ENCODE results near the gene TPSAB1.
"Not testable (repeated sequence)": the region's sequence is repeated elsewhere in the genome, so short reads cannot be mapped to it uniquely, and the experiment has no call there.

The TPSAB1 gene

DNA sequence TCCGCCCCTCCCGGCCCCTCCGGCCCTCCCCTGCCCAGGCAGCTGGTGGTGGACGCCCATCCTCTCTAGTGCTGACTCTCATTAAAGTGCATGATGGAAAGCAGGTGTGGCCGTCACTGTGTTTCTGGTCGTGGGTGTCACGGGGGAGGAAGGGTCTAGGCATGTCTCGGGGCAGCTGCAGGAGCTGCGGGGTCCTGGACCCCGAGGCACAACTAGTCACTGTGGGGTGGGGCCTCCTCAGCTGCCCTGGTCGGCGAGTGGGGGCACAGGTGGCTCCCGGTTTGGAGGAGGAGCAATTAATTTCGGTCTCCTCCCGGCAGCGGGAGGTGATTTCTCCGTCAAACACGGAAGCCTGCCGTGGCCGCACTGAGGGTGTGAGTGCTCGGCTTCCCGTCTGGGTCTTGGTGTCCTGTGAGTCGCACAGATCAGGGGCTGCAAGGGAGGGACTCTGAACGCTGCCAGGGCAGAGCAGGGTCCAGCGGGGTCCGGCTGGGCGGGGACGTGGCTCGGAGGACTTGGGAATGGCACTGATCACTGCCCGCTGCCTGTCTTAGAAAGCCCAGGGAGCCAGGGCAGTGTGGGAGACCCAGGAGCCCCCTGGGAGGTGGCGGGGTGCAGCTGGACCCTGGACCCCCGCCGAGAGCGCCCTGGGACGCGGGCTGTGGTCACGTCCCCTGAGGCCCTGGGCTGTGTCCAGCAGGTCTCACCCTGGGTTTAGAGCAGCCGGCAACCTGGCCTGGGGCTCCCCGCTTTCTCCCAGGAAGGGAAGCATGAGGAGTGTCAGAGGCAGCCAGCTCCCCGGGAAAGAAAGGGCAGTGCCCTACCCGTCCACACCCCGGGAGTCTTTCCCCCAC, 18.6 kb downstream of the TPSAB1 start:
- intact Hi-C loops (cut with DNase I) = no loop called here
- peak in 1 of 42 donors; percentile 1 for DNase-seq

DNA sequence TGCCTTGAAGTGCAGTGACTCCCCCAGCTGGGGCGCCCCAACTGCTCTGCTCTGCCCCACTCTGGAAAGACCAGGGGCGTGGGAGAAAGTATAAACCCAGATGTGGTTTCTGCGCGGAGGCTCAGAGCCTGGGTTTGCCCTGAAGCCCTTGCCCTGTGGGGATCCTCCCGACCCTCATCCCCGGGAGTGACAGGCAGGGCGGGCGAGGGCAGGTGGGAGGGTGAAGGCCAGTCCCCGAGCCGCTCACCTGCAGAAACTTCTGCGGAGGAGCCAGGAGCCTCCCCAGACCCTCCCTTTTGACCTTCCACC, 19.2 kb downstream of the TPSAB1 start:
- DNase-seq = no peak
- intact Hi-C loops (cut with DNase I) = no loop called here

DNA sequence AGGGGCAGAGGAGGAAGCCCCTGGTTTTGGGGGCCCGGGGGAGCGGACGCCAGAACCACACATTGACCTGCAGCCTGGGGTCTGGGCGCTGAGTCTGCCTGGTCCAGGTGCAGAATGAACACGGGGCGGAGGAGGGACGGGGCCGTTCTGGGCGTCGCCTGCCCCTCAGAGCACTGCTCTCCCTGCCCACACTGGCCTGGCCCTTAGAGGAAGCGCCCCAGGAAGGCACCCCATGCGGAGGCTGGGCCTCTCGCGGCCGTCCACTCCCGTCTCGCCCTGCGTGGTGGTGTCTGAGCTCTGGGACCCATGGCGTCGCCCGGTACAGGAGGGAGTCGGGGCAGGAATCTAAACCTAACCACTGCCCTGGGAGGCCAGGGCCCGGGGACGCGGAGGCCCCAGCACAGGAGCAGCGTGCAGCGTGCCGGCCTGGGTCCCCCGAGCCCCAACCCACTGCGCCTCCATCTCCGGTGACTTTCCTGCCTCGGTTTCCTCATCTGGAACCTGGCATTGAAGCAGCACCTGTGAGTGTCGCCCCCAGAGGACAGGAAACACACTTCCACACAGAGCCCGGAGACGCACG, 19.7 kb downstream of the TPSAB1 start:
- intact Hi-C loops (cut with DNase I) = no loop called here
- DNase-seq = no peak

DNA sequence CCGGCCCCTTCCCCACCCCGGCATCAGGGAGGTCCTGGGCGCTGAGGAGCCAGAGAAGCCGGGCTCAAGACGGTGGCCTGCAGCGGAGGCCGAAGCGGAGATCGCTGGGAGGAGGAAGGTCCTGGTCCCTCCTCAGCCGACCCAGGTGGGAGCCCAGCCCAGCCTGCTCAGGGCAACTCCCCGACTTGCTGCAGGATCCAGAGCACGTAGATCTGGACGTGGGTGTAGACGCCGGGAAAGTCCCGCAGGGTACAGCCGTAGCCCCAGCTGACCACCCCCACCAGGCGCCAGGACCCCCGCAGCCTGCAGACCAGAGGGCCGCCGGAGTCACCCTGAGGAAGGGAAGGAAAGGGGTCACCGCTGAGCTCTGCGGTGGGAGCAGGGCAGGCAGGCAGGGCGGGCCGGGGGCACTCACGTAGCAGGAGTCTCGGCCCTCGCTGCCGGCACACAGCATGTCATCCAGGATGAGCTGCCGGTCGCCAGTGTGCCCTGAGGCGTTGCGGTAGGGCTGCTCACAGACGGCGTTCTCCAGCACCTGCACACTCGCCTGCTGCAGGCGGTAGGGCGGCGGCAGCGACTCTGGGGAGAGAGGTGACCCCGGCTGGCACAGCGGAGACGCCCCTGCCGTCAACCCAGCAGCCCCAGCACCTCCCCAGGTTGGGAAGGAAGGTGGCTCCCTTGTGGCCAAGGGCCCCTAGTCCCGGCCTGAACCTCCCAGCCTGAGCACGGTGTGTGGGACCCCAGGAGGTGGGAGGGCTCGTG, 20.8 kb downstream of the TPSAB1 start:
- peak in 1 of 42 donors; percentile 1 for DNase-seq
- intact Hi-C loops (cut with DNase I) = no loop called here

DNA sequence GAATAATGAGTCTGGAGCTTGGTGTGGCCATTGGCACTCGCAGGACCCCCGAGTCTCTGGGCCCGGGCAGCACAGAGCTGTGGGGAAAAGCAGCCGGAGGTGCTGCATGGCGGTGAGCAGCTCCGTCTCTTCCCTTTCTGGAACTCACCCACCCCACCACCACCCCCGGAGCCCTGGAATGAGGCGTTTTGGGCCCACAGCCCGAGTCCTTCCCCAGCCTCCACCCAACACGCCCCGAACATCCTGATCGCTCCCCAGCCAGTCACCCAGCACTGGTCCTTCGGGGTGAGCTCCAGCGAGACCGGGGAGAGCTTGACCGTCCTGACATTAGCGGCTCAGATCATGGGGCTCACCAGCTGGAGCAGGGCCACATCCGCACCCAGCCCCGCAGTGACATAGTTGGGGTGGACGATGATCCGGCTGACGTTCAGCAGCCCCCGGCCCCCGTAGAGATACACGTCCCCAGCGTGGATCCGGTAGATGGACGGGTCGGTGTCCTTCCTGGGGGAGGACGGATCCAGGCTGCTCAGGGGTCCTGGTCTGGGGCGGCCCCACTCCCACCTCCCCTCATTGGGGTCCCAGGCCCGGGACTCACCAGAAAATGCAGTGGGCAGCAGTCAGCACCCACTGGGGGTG, 21.8 kb downstream of the TPSAB1 start:
- DNase-seq = no peak
- intact Hi-C loops (cut with DNase I) = no loop called here

DNA sequence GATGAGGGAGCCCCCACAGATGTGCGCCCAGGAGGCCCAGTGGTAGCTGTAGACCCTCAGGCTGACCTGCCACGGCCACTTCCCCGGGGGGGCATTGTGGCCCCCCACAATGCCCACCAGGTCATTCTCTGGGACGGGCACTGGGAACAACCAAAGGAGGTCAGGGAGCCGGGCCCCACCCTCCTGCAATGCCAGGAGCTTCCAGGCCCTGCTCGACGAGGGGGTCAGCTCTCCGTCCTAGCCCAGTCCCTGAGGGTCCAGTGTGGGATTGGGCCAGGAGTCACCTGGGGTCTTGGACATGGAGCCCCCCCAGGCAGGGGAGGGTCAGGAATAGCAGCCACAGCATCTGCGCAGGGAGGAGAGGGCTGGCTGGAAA, 22.3 kb downstream of the TPSAB1 start:
- intact Hi-C loops (cut with DNase I) = no loop called here
- DNase-seq = no peak

DNA sequence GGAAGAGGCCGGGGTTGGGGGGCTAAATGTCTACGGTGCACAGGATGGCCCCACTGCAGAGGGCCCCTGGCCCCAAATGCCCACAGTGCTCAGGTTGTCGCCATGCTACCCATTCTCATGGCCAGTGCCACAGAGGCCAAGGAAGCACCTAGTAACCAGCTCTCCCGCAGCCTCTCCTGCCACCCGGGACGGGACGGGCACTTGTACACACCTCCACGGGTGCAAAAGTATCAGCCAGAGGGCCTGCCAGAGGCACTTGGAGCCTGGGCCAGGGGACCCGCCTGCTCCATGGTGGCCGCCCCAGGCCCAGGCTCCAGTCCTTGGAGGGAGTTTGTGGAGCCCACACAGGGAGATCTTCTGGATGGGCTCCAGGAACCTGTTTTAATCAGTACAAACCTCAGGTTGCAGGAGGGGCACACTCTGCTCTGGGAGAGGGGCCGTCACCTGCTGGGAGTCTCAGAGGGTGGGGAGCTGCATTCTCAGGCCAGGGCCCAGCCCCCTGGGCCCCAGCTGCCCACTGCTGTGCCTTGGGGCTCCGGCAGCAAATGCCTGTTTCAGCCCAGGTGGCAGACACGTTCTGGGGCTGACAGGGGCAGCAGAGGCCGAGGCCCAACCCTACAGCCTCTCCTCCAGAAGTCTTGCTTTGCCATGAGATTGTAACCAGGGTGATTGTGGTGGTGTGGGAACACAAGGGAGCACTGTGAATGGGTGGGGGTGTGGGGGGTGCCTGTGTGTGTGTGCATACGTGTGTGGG, 23.3 kb downstream of the TPSAB1 start:
- no peak for DNase-seq
- intact Hi-C loops (cut with DNase I) = no loop called here

DNA sequence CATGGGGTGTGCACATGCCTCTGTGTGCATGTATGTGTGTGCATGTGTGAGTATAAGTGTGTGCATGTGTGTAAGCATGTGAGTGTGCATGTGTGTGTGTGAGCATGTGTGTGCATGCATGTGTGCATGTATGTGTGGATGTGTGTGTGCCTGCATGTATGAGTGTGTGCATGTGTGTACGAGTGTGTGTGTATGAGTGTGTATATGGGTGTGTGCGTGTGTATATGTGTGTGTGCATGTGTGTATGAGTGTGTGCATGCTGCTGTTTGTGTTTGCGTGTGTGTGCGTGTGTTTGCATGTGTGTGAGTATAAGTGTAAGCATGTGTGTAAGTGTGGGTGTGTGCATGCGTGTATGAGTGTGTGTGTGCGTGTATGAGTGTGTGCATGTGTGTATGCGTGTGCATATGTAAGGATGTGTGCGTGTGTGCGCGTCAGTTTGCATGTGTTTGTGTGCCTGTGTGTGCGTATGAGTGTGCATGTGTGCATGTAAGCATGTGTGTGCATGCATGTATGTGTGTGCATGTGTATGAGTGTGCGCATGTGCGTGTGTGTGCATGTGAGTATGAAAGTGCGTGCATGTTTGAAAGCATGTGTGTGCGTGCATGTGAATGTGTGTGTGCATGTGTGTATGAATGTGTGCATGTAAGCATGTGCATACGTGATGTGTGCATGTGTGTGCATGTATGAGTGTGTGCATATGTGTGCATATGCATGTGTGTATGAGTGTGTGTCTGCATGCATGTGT, 24.0 kb downstream of the TPSAB1 start:
- no peak for DNase-seq
- intact Hi-C loops (cut with DNase I) = no loop called here

DNA sequence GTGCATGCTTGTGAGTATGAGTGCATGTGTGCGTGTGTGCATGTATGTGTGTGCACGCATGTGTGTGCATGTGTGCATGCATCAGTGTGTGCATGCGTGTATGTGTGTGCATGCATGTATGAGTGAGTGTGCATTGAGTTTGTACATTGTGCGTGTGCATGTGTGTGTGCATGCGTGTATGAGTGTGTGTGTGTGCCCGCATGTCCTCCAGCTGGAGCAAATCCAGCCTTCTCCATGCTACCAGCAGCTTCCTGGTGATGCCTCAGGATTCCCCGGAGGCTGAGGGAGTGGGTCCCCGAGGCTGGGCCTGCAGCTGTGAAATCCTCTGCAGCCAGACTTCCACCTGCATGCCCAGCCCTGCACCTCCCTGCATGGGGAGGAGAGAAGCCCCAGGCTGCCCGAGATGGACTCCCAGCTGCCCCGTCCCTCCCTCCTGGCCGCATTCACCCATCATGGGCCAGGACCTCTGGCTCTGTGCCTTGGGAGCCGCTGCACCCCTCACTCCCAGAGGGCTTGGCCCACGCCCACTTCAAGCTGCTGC, 24.7 kb downstream of the TPSAB1 start:
- intact Hi-C loops (cut with DNase I) = no loop called here
- DNase-seq = no peak

DNA sequence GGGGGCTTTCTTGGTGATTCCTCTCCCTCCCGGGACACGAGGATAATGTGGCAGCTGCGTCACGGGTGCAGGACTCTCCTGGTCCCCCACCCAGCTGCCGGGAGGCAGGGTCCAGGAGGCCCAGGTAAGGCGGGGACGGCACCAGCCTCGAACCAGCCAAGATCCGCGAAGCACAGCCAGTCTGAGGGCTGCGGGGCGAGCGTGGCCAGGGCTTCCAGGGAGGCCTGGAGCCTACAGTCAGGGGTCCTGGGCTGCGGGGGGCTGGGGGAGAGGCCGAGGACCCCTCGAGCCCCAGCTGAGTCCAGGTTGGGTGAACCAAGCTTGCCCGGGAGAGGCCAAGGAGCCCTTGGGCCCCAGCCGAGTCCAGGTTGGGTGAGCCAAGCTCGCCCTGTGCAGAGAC, 25.3 kb downstream of the TPSAB1 start:
- no peak for DNase-seq
- intact Hi-C loops (cut with DNase I) = no loop called here

DNA sequence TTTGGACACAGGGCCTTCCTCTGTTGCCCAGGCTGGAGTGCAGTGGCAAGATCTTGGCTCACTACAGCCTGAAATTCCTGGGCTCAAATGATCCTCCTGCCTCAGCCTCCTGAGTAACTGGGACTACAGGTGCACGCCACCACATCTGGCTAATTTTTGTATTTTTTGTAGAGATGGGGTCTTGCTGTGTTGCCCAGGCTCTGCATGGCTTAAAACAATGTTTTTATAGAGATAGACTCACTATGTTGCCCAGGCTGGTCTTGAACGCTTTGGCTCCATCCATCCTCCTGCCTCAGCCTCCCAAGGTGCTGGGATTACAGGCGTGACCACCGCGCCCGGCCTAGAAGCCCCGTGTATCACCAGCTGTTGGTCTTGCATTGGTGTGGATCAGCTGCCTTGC, 28.9 kb downstream of the TPSAB1 start:
- DNase-seq; intact Hi-C loops (cut with DNase I): not testable (repeated sequence)

DNA sequence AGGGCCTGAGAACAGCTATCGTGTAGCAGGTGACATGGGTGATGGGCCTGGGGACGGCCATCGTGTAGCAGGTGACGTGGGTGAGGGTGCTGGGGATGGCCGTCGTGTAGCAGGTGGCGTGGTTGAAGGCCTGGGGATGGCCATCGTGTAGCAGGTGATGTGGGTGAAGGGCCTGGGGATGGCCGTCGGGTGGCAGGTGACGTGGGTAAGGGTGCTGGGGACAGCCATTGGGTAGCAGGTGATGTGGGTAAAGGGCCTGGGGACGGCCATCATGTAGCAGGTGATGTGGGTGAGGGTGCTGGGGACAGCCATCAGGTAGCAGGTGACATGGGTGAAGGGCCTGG, 30.8 kb downstream of the TPSAB1 start:
- no peak for DNase-seq

DNA sequence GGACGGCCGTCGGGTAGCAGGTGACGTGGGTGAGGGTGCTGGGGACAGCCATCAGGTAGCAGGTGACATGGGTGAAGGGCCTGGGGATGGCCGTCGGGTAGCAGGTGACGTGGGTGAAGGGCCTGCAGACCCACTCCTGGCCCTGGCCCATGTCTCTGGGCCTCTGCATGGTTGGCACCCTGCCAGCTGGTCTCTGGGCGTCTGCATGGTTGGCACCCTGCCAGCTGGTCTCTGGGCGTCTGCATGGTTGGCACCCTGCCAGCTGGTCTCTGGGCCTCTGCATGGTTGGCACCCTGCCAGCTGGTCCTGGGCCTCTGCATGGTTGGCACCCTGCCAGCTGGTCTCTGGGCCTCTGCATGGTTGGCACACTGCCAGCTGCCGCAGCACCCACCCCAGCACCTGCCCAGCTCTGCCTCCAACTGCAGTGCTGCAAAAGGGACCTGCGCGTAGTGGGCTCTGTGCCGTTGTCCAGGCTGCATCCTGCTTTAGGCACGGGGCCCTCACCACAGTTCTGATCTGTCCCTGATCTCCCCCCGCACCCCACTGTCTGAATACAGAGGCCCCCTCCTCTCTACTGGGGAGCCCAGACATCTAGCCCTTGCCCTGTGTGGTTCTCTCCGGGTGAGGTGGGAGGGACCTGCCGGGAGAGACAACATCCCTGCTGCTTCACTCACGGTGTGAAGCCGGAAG, 31.4 kb downstream of the TPSAB1 start:
- intact Hi-C loops (cut with DNase I) = not testable (repeated sequence)
- DNase-seq = peak in 18 of 42 donors; percentile 1 to 52 (median 22)

More for the DNA sequence above, 30.8 kb downstream of the TPSAB1 start:
- intact Hi-C loops (cut with DNase I) = no loop called here

DNA sequence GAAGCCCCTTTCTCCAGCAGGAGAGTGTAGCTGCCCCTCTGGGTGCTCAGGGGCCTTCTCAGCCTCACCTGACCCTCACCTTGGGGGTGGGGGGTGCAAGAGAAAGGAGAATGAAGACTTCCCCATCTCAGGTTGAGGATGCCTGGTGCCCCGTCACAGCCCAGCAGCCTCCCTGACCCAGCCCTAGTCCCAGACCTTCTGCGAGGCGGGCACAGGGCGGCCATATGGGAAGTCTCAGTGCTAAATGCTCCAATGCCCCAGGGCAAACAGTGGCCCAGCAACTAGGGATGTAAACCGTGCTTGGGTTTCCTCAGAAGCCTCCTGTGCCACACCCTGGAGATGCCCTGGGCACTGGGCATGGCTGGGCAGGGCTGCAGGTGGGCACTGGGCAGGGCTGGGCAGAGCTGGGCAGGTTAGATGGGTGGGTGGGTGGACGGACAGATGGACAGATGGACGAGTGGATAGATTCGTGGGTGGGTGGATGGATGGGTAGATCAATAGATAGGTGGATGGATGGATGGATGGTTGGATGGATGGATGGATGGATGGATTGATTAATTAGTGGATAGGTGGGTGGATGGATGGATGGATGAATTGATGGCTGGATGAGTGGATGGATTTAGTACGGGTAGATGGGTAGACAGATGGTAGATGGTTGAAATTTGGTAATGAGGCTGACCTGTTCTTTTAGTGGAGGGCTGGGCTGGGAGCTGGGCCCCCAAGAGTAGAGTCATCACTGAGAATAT, 32.1 kb downstream of the TPSAB1 start:
- intact Hi-C loops (cut with DNase I) = no loop called here
- DNase-seq = no peak

DNA sequence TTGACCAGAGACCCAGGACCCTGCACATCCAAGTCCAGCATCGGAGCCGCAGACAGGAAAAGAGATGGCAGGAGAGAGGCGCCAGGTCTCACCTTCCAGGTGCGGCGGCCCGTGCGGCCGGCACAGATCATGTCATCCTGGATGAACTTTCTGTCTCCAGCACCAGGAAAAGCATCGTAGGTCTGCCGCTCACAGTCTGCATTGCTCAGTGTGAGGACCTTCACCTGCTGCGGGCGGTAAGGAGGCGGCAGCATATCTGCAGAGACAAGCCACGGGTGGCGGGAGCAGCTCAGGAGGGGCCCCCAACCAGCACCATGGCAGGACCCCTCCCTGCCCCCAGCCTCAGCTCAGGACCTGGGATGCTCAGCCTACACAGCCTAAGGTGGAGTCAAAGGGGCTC, 33.3 kb downstream of the TPSAB1 start:
- no peak for DNase-seq
- intact Hi-C loops (cut with DNase I) = no loop called here

DNA sequence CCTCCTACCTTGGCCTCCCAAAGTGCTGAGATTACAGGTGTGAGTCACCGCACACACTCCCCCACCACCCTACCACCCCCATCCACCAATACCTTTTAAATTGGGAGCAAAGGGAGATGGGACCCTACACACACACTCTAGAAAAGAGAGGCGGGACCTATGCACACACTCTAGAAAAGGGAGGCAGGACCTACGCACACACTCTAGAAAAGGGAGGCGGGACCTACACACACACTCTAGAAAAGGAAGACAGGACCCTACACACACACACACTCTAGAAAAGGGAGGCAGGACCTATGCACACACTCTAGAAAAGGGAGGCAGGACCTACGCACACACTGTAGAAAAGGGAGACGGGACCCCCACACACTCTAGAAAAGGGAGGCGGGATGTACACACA, 34.3 kb downstream of the TPSAB1 start:
- no peak for DNase-seq
- intact Hi-C loops (cut with DNase I) = no loop called here

All from head of caudate nucleus (tissue), 42 donors.